Vagina (tissue), 2 donors: ENCODE measurements around the gene CALML5.

Experiments
- CTCF ChIP-seq, 3 experiments: fragments of 450-650 bp in 2 of 3; fragments of 200-600 bp in 1 of 3; sonication (generic) in 1 of 3; IDR thresholded peaks; one replicate each; pipeline ENCODE4 v1.5.1; 2017 to 2019; ENCODE audit warnings: antibody characterized with exemption in 3 of 3, mild to moderate bottlenecking in 2 of 3, moderate library complexity in 2 of 3
- POLR2A ChIP-seq, 2 donors: fragments of 450-650 bp; IDR thresholded peaks; one replicate each; pipeline ENCODE4 v1.6.1; 2017; ENCODE audit warnings: antibody characterized with exemption in 2 of 2, mild to moderate bottlenecking in 2 of 2, moderate library complexity in 2 of 2
- POLR2AphosphoS5 ChIP-seq, 2 donors: sonication (generic); formaldehyde crosslinking; IDR thresholded peaks; one replicate each; pipeline ENCODE4 v1.9.0; 2017; ENCODE audit warnings: antibody characterized with exemption in 2 of 2, mild to moderate bottlenecking in 2 of 2, low read depth in 1 of 2; ENCODE audit not compliant: insufficient read depth in 1 of 2

- no peak for TF ChIP-seq CTCF (IDR thresholded peaks at IDR 0.05)
- TF ChIP-seq POLR2AphosphoS5 (IDR thresholded peaks at IDR 0.05; ENCODE audit: insufficient read depth in 1 of 2, low read depth in 1 of 2): no peak
- no peak for TF ChIP-seq POLR2A (IDR thresholded peaks at IDR 0.05)
Observed at GRCh38 chr10:5522913-5523560, 23.7 kb upstream of the CALML5 start.
